ENCODE data around the gene BMS1. TPM values are rescaled to one million over a fixed set of nuclear protein-coding genes. Genes with fewer than 3 reads are reported as not detected.
"Not testable (repeated sequence)": the region's sequence is repeated elsewhere in the genome, so short reads cannot be mapped to it uniquely, and the experiment has no call there.

BMS1 gene
- total RNA-seq, 1 donor from 2014 or later: 10.4 TPM

- Histone ChIP-seq H3K9ac (ENCODE audit: low read depth in 1 of 3, low read length in 3 of 3) (no peak overlapping the region), H3K4me3 (ENCODE audit: low read length in 3 of 3) (no peak overlapping the region), H3K4me1 (ENCODE audit: control insufficient read depth in 3 of 3, insufficient read depth in 3 of 3, low read length in 3 of 3) (no peaks in the 10 kb centered on the region), H3K36me3 (ENCODE audit: control insufficient read depth in 3 of 3, insufficient read depth in 3 of 3, low read length in 3 of 3) (no peaks in the 10 kb centered on the region), H3K27ac (ENCODE audit: low read depth, low read length) (no peak overlapping the region), H3K27me3 (ENCODE audit: control insufficient read depth in 3 of 3, insufficient read depth in 3 of 3, low read length in 3 of 3) (peaks cover 4 to 13% (median 6%) of the 10 kb centered on the region in 3 donors), H3K9me3 (ENCODE audit: control insufficient read depth in 3 of 3, low read length in 3 of 3) (no peaks in the 10 kb centered on the region)
Measured at GRCh38 chr10:42859256-42859655, 76.7 kb downstream of the BMS1 start.

DNA sequence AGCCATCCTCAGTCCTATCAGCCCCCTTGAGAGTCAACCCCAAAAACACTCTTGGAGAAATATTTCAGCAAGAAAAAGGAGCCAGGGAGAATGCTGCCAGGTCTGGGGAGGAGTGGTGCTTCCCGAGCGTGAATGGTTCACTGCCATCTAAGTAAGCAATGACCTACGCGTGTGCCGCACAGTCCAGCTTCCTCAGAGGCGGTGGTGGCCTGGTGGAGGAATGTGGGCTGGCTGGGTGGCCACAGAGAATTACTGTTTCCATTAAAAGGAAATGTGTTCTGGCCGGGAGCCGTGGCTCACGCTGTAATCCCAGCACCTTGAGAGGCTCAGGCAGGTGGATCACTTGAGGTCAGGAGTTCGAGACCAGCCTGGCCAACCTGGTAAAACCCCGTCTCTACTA, 77.4 kb downstream of the BMS1 start:
- not testable (repeated sequence) for H3K36me3 ChIP-seq (ENCODE audit: control insufficient read depth in 3 of 3, insufficient read depth in 3 of 3, low read length in 3 of 3); H3K9ac ChIP-seq (ENCODE audit: low read depth in 1 of 3, low read length in 3 of 3); H3K4me1 ChIP-seq (ENCODE audit: control insufficient read depth in 3 of 3, insufficient read depth in 3 of 3, low read length in 3 of 3); H3K27ac ChIP-seq (ENCODE audit: low read depth, low read length); H3K4me3 ChIP-seq (ENCODE audit: low read length in 3 of 3); H3K9me3 ChIP-seq (ENCODE audit: control insufficient read depth in 3 of 3, low read length in 3 of 3)
- H3K27me3 ChIP-seq (ENCODE audit: control insufficient read depth in 3 of 3, insufficient read depth in 3 of 3, low read length in 3 of 3): peaks cover 4 to 13% (median 7%) of the 10 kb centered on the region in 3 donors

GRCh38 chr10:42862801-42863200, 80.2 kb downstream of the BMS1 start:
- H3K36me3 ChIP-seq (ENCODE audit: control insufficient read depth in 3 of 3, insufficient read depth in 3 of 3, low read length in 3 of 3); H3K27ac ChIP-seq (ENCODE audit: low read depth, low read length); H3K4me1 ChIP-seq (ENCODE audit: control insufficient read depth in 3 of 3, insufficient read depth in 3 of 3, low read length in 3 of 3); H3K4me3 ChIP-seq (ENCODE audit: low read length in 3 of 3); H3K9me3 ChIP-seq (ENCODE audit: control insufficient read depth in 3 of 3, low read length in 3 of 3); H3K9ac ChIP-seq (ENCODE audit: low read depth in 1 of 3, low read length in 3 of 3): not testable (repeated sequence)
- peaks cover 17 to 24% (median 18%) of the 10 kb centered on the region in 3 donors for H3K27me3 ChIP-seq (ENCODE audit: control insufficient read depth in 3 of 3, insufficient read depth in 3 of 3, low read length in 3 of 3)

- H3K9me3 ChIP-seq (ENCODE audit: control insufficient read depth in 3 of 3, low read length in 3 of 3): no peaks in the 10 kb centered on the region
- peaks cover 17 to 18% (median 18%) of the 10 kb centered on the region in 3 donors for H3K27me3 ChIP-seq (ENCODE audit: control insufficient read depth in 3 of 3, insufficient read depth in 3 of 3, low read length in 3 of 3)
- no peak overlapping the region for H3K4me3 ChIP-seq (ENCODE audit: low read length in 3 of 3)
- H3K4me1 ChIP-seq (ENCODE audit: control insufficient read depth in 3 of 3, insufficient read depth in 3 of 3, low read length in 3 of 3): peaks cover 5 to 9% (median 9%) of the 10 kb centered on the region in 3 donors
- H3K9ac ChIP-seq (ENCODE audit: low read depth in 1 of 3, low read length in 3 of 3): no peak overlapping the region
- no peak overlapping the region for H3K27ac ChIP-seq (ENCODE audit: low read depth, low read length)
- no peaks in the 10 kb centered on the region for H3K36me3 ChIP-seq (ENCODE audit: control insufficient read depth in 3 of 3, insufficient read depth in 3 of 3, low read length in 3 of 3)
Measured at GRCh38 chr10:42864575-42864974, 82.0 kb downstream of the BMS1 start.

GRCh38 chr10:42865716-42866114, 83.1 kb downstream of the BMS1 start:
- Histone ChIP-seq H3K9me3 (ENCODE audit: control insufficient read depth in 3 of 3, low read length in 3 of 3) (no peaks in the 10 kb centered on the region), H3K4me1 (ENCODE audit: control insufficient read depth in 3 of 3, insufficient read depth in 3 of 3, low read length in 3 of 3) (peaks cover 5 to 12% (median 9%) of the 10 kb centered on the region in 3 donors), H3K9ac (ENCODE audit: low read depth in 1 of 3, low read length in 3 of 3) (no peak overlapping the region), H3K27me3 (ENCODE audit: control insufficient read depth in 3 of 3, insufficient read depth in 3 of 3, low read length in 3 of 3) (peaks cover 14 to 18% (median 17%) of the 10 kb centered on the region in 3 donors), H3K4me3 (ENCODE audit: low read length in 3 of 3) (no peak overlapping the region), H3K27ac (ENCODE audit: low read depth, low read length) (no peak overlapping the region), H3K36me3 (ENCODE audit: control insufficient read depth in 3 of 3, insufficient read depth in 3 of 3, low read length in 3 of 3) (no peaks in the 10 kb centered on the region)

GRCh38 chr10:42866115-42866995, 83.8 kb downstream of the BMS1 start:
- Histone ChIP-seq H3K4me1 (ENCODE audit: control insufficient read depth in 3 of 3, insufficient read depth in 3 of 3, low read length in 3 of 3) (peaks cover 5 to 19% (median 11%) of the 10 kb centered on the region in 3 donors), H3K36me3 (ENCODE audit: control insufficient read depth in 3 of 3, insufficient read depth in 3 of 3, low read length in 3 of 3) (no peaks in the 10 kb centered on the region), H3K9ac (ENCODE audit: low read depth in 1 of 3, low read length in 3 of 3) (no peak overlapping the region), H3K4me3 (ENCODE audit: low read length in 3 of 3) (peak overlapping the region; percentile 38 to 61 (median 58)), H3K9me3 (ENCODE audit: control insufficient read depth in 3 of 3, low read length in 3 of 3) (no peaks in the 10 kb centered on the region), H3K27ac (ENCODE audit: low read depth, low read length) (no peak overlapping the region), H3K27me3 (ENCODE audit: control insufficient read depth in 3 of 3, insufficient read depth in 3 of 3, low read length in 3 of 3) (peaks cover 14 to 17% (median 16%) of the 10 kb centered on the region in 3 donors)

GRCh38 chr10:42867571-42867970, 85.0 kb downstream of the BMS1 start:
- peaks cover 13 to 14% (median 13%) of the 10 kb centered on the region in 3 donors for H3K27me3 ChIP-seq (ENCODE audit: control insufficient read depth in 3 of 3, insufficient read depth in 3 of 3, low read length in 3 of 3)

GRCh38 chr10:42868530-42868929, 85.9 kb downstream of the BMS1 start:
- no peaks in the 10 kb centered on the region for H3K9me3 ChIP-seq (ENCODE audit: control insufficient read depth in 3 of 3, low read length in 3 of 3)
- H3K36me3 ChIP-seq (ENCODE audit: control insufficient read depth in 3 of 3, insufficient read depth in 3 of 3, low read length in 3 of 3): no peaks in the 10 kb centered on the region
- H3K9ac ChIP-seq (ENCODE audit: low read depth in 1 of 3, low read length in 3 of 3): no peak overlapping the region
- no peak overlapping the region for H3K4me3 ChIP-seq (ENCODE audit: low read length in 3 of 3)
- H3K4me1 ChIP-seq (ENCODE audit: control insufficient read depth in 3 of 3, insufficient read depth in 3 of 3, low read length in 3 of 3): peaks cover 5 to 21% (median 15%) of the 10 kb centered on the region in 3 donors
- peaks cover 13 to 18% (median 14%) of the 10 kb centered on the region in 3 donors for H3K27me3 ChIP-seq (ENCODE audit: control insufficient read depth in 3 of 3, insufficient read depth in 3 of 3, low read length in 3 of 3)
- H3K27ac ChIP-seq (ENCODE audit: low read depth, low read length): no peak overlapping the region

More at GRCh38 chr10:42867571-42867970, 85.0 kb downstream of the BMS1 start:
- Histone ChIP-seq H3K9ac (ENCODE audit: low read depth in 1 of 3, low read length in 3 of 3) (no peak overlapping the region), H3K9me3 (ENCODE audit: control insufficient read depth in 3 of 3, low read length in 3 of 3) (no peaks in the 10 kb centered on the region), H3K36me3 (ENCODE audit: control insufficient read depth in 3 of 3, insufficient read depth in 3 of 3, low read length in 3 of 3) (no peaks in the 10 kb centered on the region), H3K4me1 (ENCODE audit: control insufficient read depth in 3 of 3, insufficient read depth in 3 of 3, low read length in 3 of 3) (peaks cover 5 to 21% (median 15%) of the 10 kb centered on the region in 3 donors), H3K4me3 (ENCODE audit: low read length in 3 of 3) (no peak overlapping the region), H3K27ac (ENCODE audit: low read depth, low read length) (no peak overlapping the region)

DNA sequence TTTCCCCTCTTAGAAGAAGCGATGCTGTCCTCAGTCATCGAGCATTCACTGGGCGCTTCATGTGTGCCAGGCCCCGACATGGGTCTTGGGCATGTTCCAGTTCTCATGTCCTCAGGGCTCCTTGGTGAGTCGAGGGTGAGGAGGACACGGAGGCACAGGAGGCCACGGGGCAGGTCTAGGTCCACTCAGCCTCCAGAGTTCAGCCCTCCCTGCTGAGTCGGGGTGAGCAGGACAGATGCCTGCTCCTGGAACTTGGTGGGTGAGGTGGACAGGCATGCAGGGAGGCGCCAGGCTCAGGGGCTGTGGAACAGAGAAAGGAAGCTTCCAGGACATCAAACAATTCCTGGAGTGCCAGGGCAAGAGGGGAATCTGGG, 87.4 kb downstream of the BMS1 start:
- peaks cover 5 to 21% (median 15%) of the 10 kb centered on the region in 3 donors for H3K4me1 ChIP-seq (ENCODE audit: control insufficient read depth in 3 of 3, insufficient read depth in 3 of 3, low read length in 3 of 3)
- no peaks in the 10 kb centered on the region for H3K9me3 ChIP-seq (ENCODE audit: control insufficient read depth in 3 of 3, low read length in 3 of 3)
- no peak overlapping the region for H3K4me3 ChIP-seq (ENCODE audit: low read length in 3 of 3)
- no peak overlapping the region for H3K27ac ChIP-seq (ENCODE audit: low read depth, low read length)
- H3K9ac ChIP-seq (ENCODE audit: low read depth in 1 of 3, low read length in 3 of 3): no peak overlapping the region
- no peaks in the 10 kb centered on the region for H3K36me3 ChIP-seq (ENCODE audit: control insufficient read depth in 3 of 3, insufficient read depth in 3 of 3, low read length in 3 of 3)
- peaks cover 13 to 19% (median 14%) of the 10 kb centered on the region in 3 donors for H3K27me3 ChIP-seq (ENCODE audit: control insufficient read depth in 3 of 3, insufficient read depth in 3 of 3, low read length in 3 of 3)

DNA sequence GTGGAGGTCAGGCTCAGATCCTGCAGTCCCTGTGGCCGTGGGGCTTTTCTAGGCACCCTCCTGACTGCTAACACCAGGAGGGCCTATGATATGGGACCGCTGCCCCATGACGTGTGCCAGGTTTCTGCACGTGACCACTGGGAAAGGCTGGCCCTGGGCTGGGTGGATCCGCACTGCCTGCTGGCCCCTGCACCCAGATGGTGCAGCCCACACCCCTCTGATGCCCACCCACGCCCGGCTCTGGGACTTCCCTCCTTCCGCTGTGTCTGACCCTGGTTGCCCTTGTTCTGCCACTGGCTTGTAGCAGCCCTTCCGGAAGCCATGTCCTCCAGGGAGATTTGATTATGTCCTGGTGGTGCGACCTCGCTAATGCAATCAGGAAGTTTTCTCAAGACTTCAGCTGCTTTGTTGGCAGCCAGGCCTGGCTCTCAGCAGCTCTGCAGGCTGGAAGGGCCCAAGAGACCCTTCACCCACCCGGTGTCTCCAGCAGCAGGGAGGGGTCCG, 88.6 kb downstream of the BMS1 start:
- Histone ChIP-seq H3K4me1 (ENCODE audit: control insufficient read depth in 3 of 3, insufficient read depth in 3 of 3, low read length in 3 of 3) (peaks cover 4 to 25% (median 17%) of the 10 kb centered on the region in 3 donors), H3K27me3 (ENCODE audit: control insufficient read depth in 3 of 3, insufficient read depth in 3 of 3, low read length in 3 of 3) (peaks cover 7 to 16% (median 10%) of the 10 kb centered on the region in 3 donors)
- not testable (repeated sequence) for H3K9me3 ChIP-seq (ENCODE audit: control insufficient read depth in 3 of 3, low read length in 3 of 3); H3K9ac ChIP-seq (ENCODE audit: low read depth in 1 of 3, low read length in 3 of 3); H3K36me3 ChIP-seq (ENCODE audit: control insufficient read depth in 3 of 3, insufficient read depth in 3 of 3, low read length in 3 of 3); H3K4me3 ChIP-seq (ENCODE audit: low read length in 3 of 3); H3K27ac ChIP-seq (ENCODE audit: low read depth, low read length)
